HG03025 (cell line): ENCODE data around the gene C14orf93.
A peak's percentile ranks its signal among the peaks of the same experiment; 100 is the strongest.

Source experiments
- ATAC-seq: cut with Tn5 transposase; IDR thresholded peaks from one replicate; pipeline ENCODE4 v1.9.1; 2021; ENCODE audit warnings: mild to moderate bottlenecking, moderate library complexity; ENCODE audit not compliant: unreplicated experiment, low FRiP score

Gene C14orf93

GRCh38 chr14:23047034-23047634, 37.2 kb upstream of the C14orf93 start:
- no peak for ATAC-seq

DNA sequence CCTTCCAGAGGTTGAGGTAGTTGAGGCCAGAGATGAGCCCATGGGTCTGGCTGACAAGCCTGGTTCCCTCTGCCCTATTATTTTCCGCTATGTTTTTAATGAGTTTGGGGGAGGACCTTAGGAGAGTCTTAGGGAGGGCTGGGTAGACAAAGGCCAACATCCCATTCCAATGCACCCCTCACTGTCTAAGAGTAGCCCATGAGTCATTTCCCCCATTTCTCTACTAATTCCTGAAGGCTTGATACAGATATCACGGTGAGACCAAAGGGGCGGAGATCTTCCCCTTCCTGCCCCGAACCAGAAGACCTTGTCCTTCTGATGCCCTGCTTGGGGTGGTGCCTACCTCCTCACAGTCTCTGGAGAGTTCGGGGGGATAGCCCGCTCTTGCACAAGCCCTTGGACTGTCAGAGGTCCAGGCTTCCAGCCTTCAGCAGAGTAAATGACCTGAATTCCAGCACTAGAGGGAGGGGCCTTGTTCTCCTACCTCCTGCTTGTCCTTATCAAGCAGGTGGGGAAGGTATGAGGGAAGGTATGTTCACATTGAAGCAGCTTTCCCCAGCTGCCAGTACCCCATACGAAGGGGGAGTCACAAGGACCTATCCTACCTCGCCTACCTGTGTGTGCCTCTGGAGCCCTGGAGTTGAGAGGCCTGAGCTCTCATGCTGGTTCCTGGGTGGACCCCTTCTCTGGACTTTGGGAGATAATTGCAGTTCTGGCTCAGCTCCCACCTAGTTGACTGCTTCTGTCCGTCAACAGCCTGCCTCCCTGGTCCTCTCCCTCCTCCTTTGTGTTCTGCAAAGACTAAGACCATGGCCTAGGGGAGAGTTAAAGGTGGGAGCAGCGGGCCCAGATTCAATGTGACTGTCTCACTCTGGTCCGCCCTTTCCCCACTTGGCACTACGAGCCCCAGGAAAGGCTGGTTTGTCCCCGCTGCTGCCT, 35.7 kb upstream of the C14orf93 start:
- no peak for ATAC-seq

DNA sequence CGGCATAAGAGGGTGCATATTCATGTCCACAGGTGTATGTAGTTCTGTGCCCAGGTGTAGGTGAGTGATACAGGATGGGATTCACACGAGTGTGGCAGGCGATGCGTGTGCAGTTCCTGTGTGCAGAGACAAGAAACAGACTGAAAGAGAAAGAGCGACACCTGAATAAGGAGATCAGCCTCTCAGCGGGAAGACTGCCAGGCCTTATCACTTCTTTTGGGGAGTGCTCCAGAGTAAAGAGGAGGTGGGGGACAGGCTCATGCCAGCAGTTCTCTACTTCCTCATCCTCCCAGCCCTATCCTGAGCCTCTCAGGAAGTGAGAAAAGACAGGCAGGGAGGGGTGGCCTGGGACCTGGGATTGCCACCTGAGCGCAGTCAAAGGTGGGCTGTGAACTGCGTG, 34.9 kb upstream of the C14orf93 start:
- ATAC-seq, result no peak

- ATAC-seq, result no peak
These were observed 33.8 kb upstream of the C14orf93 start for GRCh38 chr14:23043754-23044153.

- no peak for ATAC-seq
These were observed 33.2 kb upstream of the C14orf93 start for GRCh38 chr14:23043145-23043544.

DNA sequence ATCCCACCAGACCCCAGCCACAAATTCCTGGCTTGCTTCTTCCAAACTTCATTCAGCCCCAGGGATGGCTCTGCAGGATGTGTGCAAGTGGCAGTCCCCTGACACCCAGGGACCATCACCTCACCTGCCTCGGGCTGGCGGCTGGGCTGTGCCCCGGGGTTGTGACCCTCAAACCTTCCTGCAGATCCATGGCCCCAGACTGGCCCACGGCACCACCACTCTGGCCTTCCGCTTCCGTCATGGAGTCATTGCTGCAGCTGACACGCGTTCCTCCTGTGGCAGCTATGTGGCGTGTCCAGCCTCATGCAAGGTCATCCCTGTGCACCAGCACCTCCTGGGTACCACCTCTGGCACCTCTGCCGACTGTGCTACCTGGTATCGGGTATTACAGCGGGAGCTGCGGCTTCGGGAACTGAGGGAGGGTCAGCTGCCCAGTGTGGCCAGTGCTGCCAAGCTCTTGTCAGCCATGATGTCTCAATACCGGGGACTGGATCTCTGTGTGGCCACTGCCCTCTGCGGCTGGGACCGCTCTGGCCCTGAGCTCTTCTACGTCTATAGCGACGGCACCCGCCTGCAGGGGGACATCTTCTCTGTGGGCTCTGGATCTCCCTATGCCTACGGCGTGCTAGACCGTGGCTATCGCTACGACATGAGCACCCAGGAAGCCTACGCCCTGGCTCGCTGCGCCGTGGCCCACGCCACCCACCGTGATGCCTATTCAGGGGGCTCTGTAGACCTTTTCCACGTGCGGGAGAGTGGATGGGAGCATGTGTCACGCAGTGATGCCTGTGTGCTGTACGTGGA, 32.4 kb upstream of the C14orf93 start, which contains the start of gene PSMB11:
TSS of gene PSMB11 (plus strand) at position 51 of the 804 bp plus-strand sequence. CDS start at position 65, 14 bp downstream.
- no peak for ATAC-seq

GRCh38 chr14:23041729-23042128, 31.8 kb upstream of the C14orf93 start:
- no peak for ATAC-seq

DNA sequence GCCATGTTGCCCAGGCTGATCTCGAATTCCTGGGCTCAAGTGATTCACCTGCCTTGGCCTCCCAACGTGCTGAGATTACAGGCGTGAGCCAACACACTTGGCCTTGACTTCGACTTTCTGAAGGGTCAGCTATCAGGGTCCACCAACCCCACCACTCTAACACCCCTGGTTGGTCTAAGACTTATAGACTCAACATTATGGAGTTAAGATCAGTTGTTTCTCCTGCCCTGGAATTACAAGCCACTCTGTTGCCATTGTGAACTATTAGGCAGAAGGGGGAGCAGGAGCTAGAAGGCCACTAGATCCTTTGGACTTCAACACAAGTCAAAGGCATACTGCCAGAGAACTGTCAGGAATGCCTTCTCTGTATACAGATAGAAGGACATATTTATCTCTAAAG, 30.2 kb upstream of the C14orf93 start:
- no peak for ATAC-seq

DNA sequence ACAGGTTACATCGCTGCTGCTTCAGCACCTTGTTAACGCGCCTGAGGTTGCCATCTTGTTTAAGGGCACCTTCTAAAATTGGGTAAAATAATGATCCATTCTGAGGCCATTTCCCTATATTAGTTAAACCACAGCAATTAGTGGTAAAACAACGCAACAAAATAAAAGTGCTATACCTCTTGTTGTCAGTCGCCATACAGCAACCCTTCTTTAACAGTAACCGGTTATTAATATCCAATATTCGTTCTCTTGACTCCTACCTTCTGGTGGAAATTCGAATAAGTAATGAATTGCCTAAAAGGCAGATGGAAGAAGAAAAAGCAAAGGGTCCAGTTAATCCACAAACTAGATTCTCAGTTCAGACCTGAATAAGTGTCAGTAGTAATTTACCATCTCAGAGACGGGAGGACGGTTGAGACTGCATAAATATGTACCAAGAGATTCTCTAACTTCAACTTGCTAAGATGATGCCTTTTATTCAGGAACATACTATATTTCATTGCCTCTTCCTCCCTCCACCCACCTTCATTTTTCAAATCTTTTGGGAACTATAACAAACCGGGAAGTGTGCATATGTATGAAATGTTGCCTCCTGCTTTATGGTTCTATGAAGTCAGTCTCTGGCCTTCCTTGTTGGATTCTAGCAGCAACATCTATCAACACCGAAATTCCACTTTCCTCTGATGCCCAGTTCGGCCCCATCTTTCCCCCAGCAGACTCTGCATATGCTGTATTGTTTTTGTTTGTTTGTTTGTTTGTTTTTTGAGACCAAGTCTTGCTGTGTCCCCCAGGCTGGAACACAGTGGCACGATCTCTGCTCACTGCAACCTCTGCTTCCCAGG, 25.6 kb upstream of the C14orf93 start:
- ATAC-seq, result no peak

- peak; percentile 85 for ATAC-seq
These were observed 24.8 kb upstream of the C14orf93 start, which contains the start of gene PSMB5 for GRCh38 chr14:23034498-23035302. Gene PSMB5, minus strand, starts transcription at chr14:23034900. Its CDS starts 19 bp downstream, at chr14:23034881.

GRCh38 chr14:23033801-23034497, 24.0 kb upstream of the C14orf93 start:
- ATAC-seq, result no peak

- ATAC-seq, result no peak
These were observed 23.3 kb upstream of the C14orf93 start for GRCh38 chr14:23033251-23033727.

GRCh38 chr14:23030936-23031335, 21.0 kb upstream of the C14orf93 start:
- no peak for ATAC-seq

DNA sequence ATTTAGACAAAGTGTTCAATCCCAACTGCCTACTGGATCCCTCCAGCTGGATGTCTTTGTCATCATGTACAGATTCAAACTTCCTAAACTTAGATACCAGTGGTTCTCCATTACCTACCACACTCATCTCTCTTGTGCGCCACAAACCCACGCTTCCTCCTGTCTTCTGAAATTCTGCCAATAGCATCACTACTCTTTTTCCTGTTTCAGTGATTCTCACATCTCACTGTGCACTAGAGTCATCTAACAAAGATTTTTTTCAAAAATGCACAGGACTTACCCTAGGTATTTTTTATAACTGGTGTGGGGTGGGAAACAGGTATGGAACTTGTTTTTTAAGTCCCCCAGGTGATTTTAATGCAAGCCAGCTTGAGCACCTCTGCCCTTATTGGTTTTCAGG, 18.9 kb upstream of the C14orf93 start:
- ATAC-seq, result no peak

- no peak for ATAC-seq
These were observed 15.3 kb upstream of the C14orf93 start for GRCh38 chr14:23025151-23025814.

GRCh38 chr14:23024612-23025075, 14.7 kb upstream of the C14orf93 start:
- no peak for ATAC-seq

DNA sequence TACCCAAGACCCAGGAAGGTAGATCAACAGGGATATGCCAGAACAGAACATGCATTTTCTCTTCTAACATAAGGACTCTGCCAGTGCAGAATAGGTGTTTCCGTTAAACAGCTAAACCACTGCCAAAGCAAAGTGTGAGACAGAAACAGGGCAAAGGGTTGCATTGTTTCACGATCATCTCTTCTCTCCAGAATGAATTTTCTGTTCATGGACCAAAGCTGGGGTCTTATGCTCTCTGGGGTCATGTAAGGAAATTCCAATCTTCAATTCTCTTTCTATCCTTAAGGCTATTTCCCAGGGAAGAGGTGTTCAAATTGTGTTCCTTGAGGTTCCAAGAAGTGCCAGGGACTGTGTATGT, 13.8 kb upstream of the C14orf93 start:
- ATAC-seq, result no peak
